C4-2B (cell line): ENCODE measurements around the gene ASB18.

Source experiments
- CTCF ChIP-seq: fragments of 450-650 bp; conservative IDR thresholded peaks from 2 replicates; pipeline ENCODE4 v1.5.1; 2017; ENCODE audit warnings: mild to moderate bottlenecking
- ZFX ChIP-seq: fragments of 450-650 bp; IDR thresholded peaks from 2 replicates; pipeline ENCODE4 v1.6.1; 2017

GRCh38 chr2:236249066-236249465 is 15.1 kb downstream of the ASB18 start:
- TF ChIP-seq CTCF (no peak), ZFX (no peak)
